NB4 (cell line): ENCODE data around the gene ARAP2.

ENCODE experiments used
- DNase-seq: peaks from one replicate; pipeline ENCODE4 v3.0.0; 2010; ENCODE audit warnings: low read depth
- H3K4me3 ChIP-seq: one replicate; pipeline ENCODE4 v1.5.1; 2011; ENCODE audit warnings: mild to moderate bottlenecking, low read depth, low read length, moderate library complexity
- MYC ChIP-seq: IDR thresholded peaks from 2 replicates; pipeline ENCODE4 v1.6.1; 2011; ENCODE audit warnings: low read depth, low read length
- POLR2A ChIP-seq: IDR thresholded peaks from 2 replicates; pipeline ENCODE4 v1.6.1; 2011; ENCODE audit warnings: mild to moderate bottlenecking; ENCODE audit not compliant: insufficient read length; ENCODE audit errors: extremely low read depth
- TF ChIP-seq, protein P1 (sequence below): IDR thresholded peaks from 2 replicates; pipeline ENCODE4 v1.6.1; 2011; ENCODE audit warnings: low read depth, low read length
- TF ChIP-seq, protein P2 (sequence below): IDR thresholded peaks from one replicate; pipeline ENCODE4 v1.5.1; 2012; ENCODE audit warnings: low read depth, low read length

ARAP2 gene

DNA sequence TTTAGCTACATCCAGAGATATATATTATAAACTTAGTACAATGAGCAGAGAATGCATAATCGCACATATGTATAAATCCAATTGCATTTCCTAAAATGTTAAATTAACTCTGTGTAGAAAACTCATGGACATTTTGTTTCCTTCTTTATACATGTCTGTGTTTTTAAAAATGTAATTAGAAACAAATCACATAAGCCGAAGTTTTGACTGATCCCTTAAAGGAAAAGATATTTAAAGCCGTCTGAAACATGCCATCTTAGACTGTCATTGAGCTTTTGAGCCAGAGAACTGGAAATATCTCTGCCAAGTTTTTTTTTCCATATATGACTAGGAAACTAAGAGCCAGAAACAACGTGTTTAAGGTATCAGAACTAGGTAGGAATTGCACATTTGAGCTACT lies 107.0 kb downstream of the ARAP2 start:
- TF ChIP-seq, protein P1, sequence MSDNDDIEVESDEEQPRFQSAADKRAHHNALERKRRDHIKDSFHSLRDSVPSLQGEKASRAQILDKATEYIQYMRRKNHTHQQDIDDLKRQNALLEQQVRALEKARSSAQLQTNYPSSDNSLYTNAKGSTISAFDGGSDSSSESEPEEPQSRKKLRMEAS = no peak
- TF ChIP-seq, protein P2, sequence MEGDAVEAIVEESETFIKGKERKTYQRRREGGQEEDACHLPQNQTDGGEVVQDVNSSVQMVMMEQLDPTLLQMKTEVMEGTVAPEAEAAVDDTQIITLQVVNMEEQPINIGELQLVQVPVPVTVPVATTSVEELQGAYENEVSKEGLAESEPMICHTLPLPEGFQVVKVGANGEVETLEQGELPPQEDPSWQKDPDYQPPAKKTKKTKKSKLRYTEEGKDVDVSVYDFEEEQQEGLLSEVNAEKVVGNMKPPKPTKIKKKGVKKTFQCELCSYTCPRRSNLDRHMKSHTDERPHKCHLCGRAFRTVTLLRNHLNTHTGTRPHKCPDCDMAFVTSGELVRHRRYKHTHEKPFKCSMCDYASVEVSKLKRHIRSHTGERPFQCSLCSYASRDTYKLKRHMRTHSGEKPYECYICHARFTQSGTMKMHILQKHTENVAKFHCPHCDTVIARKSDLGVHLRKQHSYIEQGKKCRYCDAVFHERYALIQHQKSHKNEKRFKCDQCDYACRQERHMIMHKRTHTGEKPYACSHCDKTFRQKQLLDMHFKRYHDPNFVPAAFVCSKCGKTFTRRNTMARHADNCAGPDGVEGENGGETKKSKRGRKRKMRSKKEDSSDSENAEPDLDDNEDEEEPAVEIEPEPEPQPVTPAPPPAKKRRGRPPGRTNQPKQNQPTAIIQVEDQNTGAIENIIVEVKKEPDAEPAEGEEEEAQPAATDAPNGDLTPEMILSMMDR = no peak
- no peak for TF ChIP-seq MYC
- TF ChIP-seq POLR2A = no peak
- DNase-seq = no peak
- no peak overlapping the region for H3K4me3 ChIP-seq

DNA sequence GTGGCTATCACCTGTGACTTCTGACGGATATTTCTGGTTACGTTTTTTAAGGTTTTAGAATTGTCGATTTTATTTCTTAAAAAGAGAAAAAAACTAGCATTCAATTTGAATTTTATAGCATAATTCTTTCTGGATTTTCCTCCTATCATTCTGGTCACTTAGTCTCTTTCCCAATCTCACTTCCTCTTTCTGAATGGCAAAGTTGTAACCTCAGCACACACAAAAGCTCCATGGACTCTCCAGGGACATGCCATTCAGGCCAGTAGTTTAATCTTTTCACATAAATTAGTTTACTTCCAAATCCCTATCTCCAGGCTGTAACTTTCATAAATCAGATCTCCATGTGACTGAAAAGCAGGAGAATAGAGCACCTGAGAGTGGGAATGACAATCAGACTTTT lies 110.7 kb downstream of the ARAP2 start:
- no peak overlapping the region for H3K4me3 ChIP-seq
- TF ChIP-seq, protein P1 = no peak
- TF ChIP-seq POLR2A (no peak), MYC (no peak)
- TF ChIP-seq, protein P2 = no peak
- DNase-seq = peak; percentile 87

DNA sequence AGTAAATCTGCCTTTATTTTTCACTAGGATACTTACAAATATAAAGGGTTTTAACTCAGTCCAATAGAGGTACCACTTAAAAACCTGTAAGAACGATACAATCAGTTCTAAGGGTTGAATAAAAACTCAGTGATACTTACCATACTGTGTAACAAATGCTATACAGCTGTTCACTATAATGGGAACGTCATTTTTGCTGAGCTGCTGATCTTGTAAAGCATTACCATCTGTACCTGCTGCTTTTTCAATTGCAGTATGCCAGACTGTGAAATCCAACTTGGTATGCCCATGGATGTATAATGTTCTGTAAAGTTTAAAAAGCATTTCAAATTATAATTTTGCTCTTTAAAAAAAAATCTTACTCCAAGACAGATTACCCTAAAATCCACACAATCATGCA lies 111.2 kb downstream of the ARAP2 start:
- H3K4me3 ChIP-seq = no peak overlapping the region
- TF ChIP-seq, protein P2 = no peak
- no peak for TF ChIP-seq POLR2A
- TF ChIP-seq MYC = no peak
- TF ChIP-seq, protein P1 = no peak
- no peak for DNase-seq

DNA sequence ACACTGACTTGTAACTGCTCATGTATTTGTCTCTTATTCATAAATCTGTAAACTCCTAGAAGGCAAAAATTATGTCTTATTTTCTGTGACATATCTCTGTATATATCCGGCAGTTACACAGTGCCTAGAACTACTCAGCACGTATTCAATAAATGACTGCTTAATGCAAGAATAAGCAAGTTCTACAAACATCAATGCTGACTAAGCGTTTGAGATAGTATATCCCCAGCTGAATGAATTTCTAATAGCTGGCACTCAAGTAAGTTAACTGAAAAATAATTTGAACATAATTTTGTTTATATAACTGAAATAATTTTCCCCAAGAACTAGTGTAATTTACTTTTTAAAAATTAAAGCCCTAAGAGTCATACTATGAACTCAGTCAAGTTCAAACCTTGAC lies 113.7 kb downstream of the ARAP2 start:
- no peak for DNase-seq
- TF ChIP-seq, protein P1 = no peak
- TF ChIP-seq POLR2A (no peak), MYC (no peak)
- TF ChIP-seq, protein P2 = no peak
- H3K4me3 ChIP-seq = no peak overlapping the region

DNA sequence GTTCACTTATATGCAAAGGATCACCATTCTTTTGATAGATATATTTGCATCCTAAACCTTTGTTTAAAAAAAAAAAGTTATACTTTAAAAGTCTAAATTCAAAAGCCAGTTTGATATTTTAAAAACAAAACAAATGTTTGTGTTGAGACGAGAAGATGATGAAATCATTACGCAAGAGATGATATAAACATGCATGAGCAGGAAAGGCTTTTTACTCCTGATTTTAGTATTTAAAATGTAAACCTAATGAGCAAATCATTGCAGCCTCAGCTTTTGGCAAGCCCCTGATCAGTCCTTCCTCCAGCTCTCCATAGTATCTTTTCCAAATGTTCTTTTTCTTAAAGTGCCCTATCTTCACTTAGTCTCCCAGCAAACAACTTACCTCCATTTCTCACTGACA lies 115.6 kb downstream of the ARAP2 start:
- no peak overlapping the region for H3K4me3 ChIP-seq
- TF ChIP-seq, protein P2 = no peak
- TF ChIP-seq POLR2A = no peak
- peak; percentile 24 for DNase-seq

DNA sequence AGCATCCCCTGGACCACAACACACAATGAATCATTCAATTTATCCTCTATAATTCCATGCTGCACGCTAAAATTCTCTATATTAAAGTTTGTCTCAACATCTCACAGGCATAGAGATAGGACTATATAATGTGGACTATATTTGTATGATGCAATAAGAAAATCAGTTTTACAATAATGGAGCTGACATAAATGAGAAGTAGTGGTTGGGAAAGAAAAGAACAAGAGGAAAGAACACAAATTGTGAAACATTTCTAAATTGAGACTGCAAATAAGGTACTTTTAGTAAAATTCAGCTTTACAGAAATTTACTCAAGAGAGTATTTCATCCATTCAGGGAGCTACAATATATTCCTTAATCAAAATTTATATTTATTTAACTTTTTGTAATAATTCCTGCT lies 120.4 kb downstream of the ARAP2 start:
- TF ChIP-seq POLR2A (no peak), MYC (no peak)
- TF ChIP-seq, protein P1 = no peak
- TF ChIP-seq, protein P2 = no peak

More for the DNA sequence above, 120.4 kb downstream of the ARAP2 start:
- H3K4me3 ChIP-seq = no peak overlapping the region
- peak; percentile 12 for DNase-seq
